Activated CD4-positive, alpha-beta T cell treated with anti-CD3 and anti-CD28 coated beads for 36 hours (primary cell): Measurements from ENCODE around the gene IER3. TPM values are rescaled to one million over a fixed set of nuclear protein-coding genes. Genes with fewer than 3 reads are reported as not detected.

Experiments used
- ATAC-seq: fragments of 200-7000 bp; cut with Tn5 transposase; one replicate; pipeline ENCODE4 v1.10.0; 2021; ENCODE audit warnings: mild to moderate bottlenecking, moderate library complexity
- CTCF ChIA-PET: fragments of 350-600 bp; sonication (Branson Sonifier 250); formaldehyde crosslinking; loops from one replicate; lab custom pipeline; 2021; ENCODE audit warnings: antibody characterized with exemption; lab: Charles Lee
- POLR2A ChIA-PET: fragments of 350-600 bp; sonication (Branson Sonifier 250); formaldehyde crosslinking; loops from one replicate; lab custom pipeline; 2021; ENCODE audit warnings: antibody characterized with exemption, inconsistent platforms; lab: Charles Lee
- DNase-seq: peaks from one replicate; pipeline ENCODE4 v3.0.0-alpha.2; 2020
- H3K27ac Mint-ChIP-seq: one replicate; pipeline ENCODE4 v1.8.0; 2021; ENCODE audit warnings: mixed read lengths
- H3K27me3 Mint-ChIP-seq: one replicate; pipeline ENCODE4 v1.8.0; 2021; ENCODE audit warnings: mixed read lengths
- H3K36me3 Mint-ChIP-seq: one replicate; pipeline ENCODE4 v1.8.0; 2021; ENCODE audit warnings: low read depth, mixed read lengths
- H3K4me1 Mint-ChIP-seq: one replicate; pipeline ENCODE4 v1.8.0; 2021; ENCODE audit warnings: mixed read lengths
- H3K4me3 Mint-ChIP-seq: one replicate; pipeline ENCODE4 v1.8.0; 2021; ENCODE audit warnings: mild to moderate bottlenecking, moderate library complexity, mixed read lengths
- H3K9me3 Mint-ChIP-seq: one replicate; pipeline ENCODE4 v1.8.0; 2021; ENCODE audit warnings: low read depth, mixed read lengths
- intact Hi-C, 2 experiments: fragments of 100-400 bp; cut with DNase I in 1 of 2; cut with micrococcal nuclease in 1 of 2; formaldehyde crosslinking; loops; one replicate each; pipeline versions ENCODE4 v1.14.2 to v1.15.1; 2022 to 2024; cut with DNase I, micrococcal nuclease
- total RNA-seq, 2 experiments: library from RNA; stranded (reverse); gene quantifications; one replicate each; pipeline ENCODE4 v1.2.3, GENCODE V29; 2021

IER3 gene
- total RNA-seq, 2 experiments from 2014 or later: 196 to 221 TPM

- peaks cover 65% of the 10 kb centered on the region for H3K4me1 Mint-ChIP-seq
- H3K27me3 Mint-ChIP-seq: no peaks in the 10 kb centered on the region
- H3K9me3 Mint-ChIP-seq: peaks cover 2% of the 10 kb centered on the region
- ChIA-PET POLR2A (no interaction called here), CTCF (interaction anchor here (0.6 to 1.8 kb wide), 3 partner anchors 8 to 44 kb away, joined by 4 to 12 read pairs (median 4); no protein-coding TSS in a partner anchor)
- DNase-seq (no peak), ATAC-seq (no peak)
- H3K36me3 Mint-ChIP-seq: peaks cover 2% of the 10 kb centered on the region
- H3K4me3 Mint-ChIP-seq: no peak overlapping the region
- peak overlapping the region; percentile 90 for H3K27ac Mint-ChIP-seq
- intact Hi-C loops: no loop called here
These were observed 36.2 kb upstream of the IER3 start for GRCh38 chr6:30780642-30780920.

GRCh38 chr6:30779850-30780641 lies 35.7 kb upstream of the IER3 start:
- Mint-ChIP-seq H3K4me3 (no peak overlapping the region), H3K36me3 (peaks cover under 1% of the 10 kb centered on the region), H3K27me3 (no peaks in the 10 kb centered on the region), H3K9me3 (peaks cover under 1% of the 10 kb centered on the region), H3K4me1 (peaks cover 62% of the 10 kb centered on the region), H3K27ac (peak overlapping the region; percentile 90)
- intact Hi-C loops: no loop called here
- CTCF ChIA-PET: interaction anchor here (0.6 to 1.0 kb wide), 3 partner anchors 30 to 1899 kb away, joined by 3 to 4 read pairs (median 4); no protein-coding TSS in a partner anchor
- ATAC-seq (no peak), DNase-seq (no peak)
- POLR2A ChIA-PET: interaction anchor here (0.7 kb wide), 1 partner anchor 162 kb away, joined by 5 read pairs; the partner anchor contains the start of gene MRPS18B

GRCh38 chr6:30778001-30778635 lies 33.8 kb upstream of the IER3 start:
- ATAC-seq: no peak
- Mint-ChIP-seq H3K27ac (peak overlapping the region; percentile 73), H3K4me1 (peaks cover 69% of the 10 kb centered on the region), H3K4me3 (no peak overlapping the region), H3K9me3 (no peaks in the 10 kb centered on the region), H3K36me3 (no peaks in the 10 kb centered on the region), H3K27me3 (no peaks in the 10 kb centered on the region)
- CTCF ChIA-PET: interaction anchor here (0.8 kb wide), 1 partner anchor 17 kb away, joined by 3 read pairs; no protein-coding TSS in a partner anchor
- intact Hi-C loops: no loop called here
- DNase-seq: no peak
- POLR2A ChIA-PET: no interaction called here

GRCh38 chr6:30777155-30777485 lies 32.8 kb upstream of the IER3 start:
- H3K4me1 Mint-ChIP-seq: peaks cover 72% of the 10 kb centered on the region
- CTCF ChIA-PET: interaction anchor here (0.5 to 1.4 kb wide), 2 partner anchors 14 to 786 kb away, joined by 3 to 4 read pairs; no protein-coding TSS in a partner anchor
- H3K27me3 Mint-ChIP-seq: no peaks in the 10 kb centered on the region
- intact Hi-C loops: no loop called here
- H3K4me3 Mint-ChIP-seq: no peak overlapping the region
- DNase-seq (no peak), ATAC-seq (no peak)
- peaks cover 2% of the 10 kb centered on the region for H3K36me3 Mint-ChIP-seq
- H3K27ac Mint-ChIP-seq: no peak overlapping the region
- POLR2A ChIA-PET: interaction anchor here (0.6 to 0.7 kb wide), 2 partner anchors 33 to 53 kb away, joined by 7 to 11 read pairs; partner anchors contain the start of gene IER3
- peaks cover 4% of the 10 kb centered on the region for H3K9me3 Mint-ChIP-seq

- no peaks in the 10 kb centered on the region for H3K27me3 Mint-ChIP-seq
- ATAC-seq (no peak), DNase-seq (no peak)
- ChIA-PET POLR2A (interaction anchor here (0.6 to 0.7 kb wide), 2 partner anchors 32 to 54 kb away, joined by 7 to 11 read pairs; partner anchors contain the start of gene IER3), CTCF (interaction anchor here (1.4 kb wide), 1 partner anchor 13 kb away, joined by 4 read pairs; no protein-coding TSS in a partner anchor)
- no peak overlapping the region for H3K4me3 Mint-ChIP-seq
- intact Hi-C loops: no loop called here
- H3K9me3 Mint-ChIP-seq: peaks cover 4% of the 10 kb centered on the region
- H3K36me3 Mint-ChIP-seq: peaks cover 2% of the 10 kb centered on the region
- H3K27ac Mint-ChIP-seq: no peak overlapping the region
- peaks cover 71% of the 10 kb centered on the region for H3K4me1 Mint-ChIP-seq
These were observed 32.2 kb upstream of the IER3 start for GRCh38 chr6:30776390-30777154.

- CTCF ChIA-PET: no interaction called here
- peaks cover 4% of the 10 kb centered on the region for H3K9me3 Mint-ChIP-seq
- H3K27ac Mint-ChIP-seq: no peak overlapping the region
- intact Hi-C loops: no loop called here
- POLR2A ChIA-PET: interaction anchor here (0.6 kb wide), 1 partner anchor 8 kb away, joined by 5 read pairs; no protein-coding TSS in a partner anchor
- H3K4me1 Mint-ChIP-seq: peaks cover 68% of the 10 kb centered on the region
- no peak for ATAC-seq
- no peaks in the 10 kb centered on the region for H3K27me3 Mint-ChIP-seq
- no peak for DNase-seq
- H3K36me3 Mint-ChIP-seq: peaks cover 2% of the 10 kb centered on the region
- H3K4me3 Mint-ChIP-seq: no peak overlapping the region
These were observed 30.8 kb upstream of the IER3 start for GRCh38 chr6:30775104-30775503.

GRCh38 chr6:30774701-30775100 lies 30.4 kb upstream of the IER3 start:
- Mint-ChIP-seq H3K4me1 (peaks cover 68% of the 10 kb centered on the region), H3K36me3 (peaks cover 2% of the 10 kb centered on the region), H3K27me3 (no peaks in the 10 kb centered on the region), H3K27ac (no peak overlapping the region), H3K4me3 (no peak overlapping the region), H3K9me3 (peaks cover 4% of the 10 kb centered on the region)
- CTCF ChIA-PET: interaction anchor here (1.6 kb wide), 1 partner anchor 44 kb away, joined by 4 read pairs; no protein-coding TSS in a partner anchor
- intact Hi-C loops: no loop called here
- POLR2A ChIA-PET: no interaction called here
- ATAC-seq: no peak
- DNase-seq: no peak

GRCh38 chr6:30770592-30770991 lies 26.2 kb upstream of the IER3 start:
- DNase-seq (no peak), ATAC-seq (no peak)
- no peak overlapping the region for H3K4me3 Mint-ChIP-seq
- H3K27ac Mint-ChIP-seq: peak overlapping the region; percentile 98
- H3K36me3 Mint-ChIP-seq: peaks cover 4% of the 10 kb centered on the region
- POLR2A ChIA-PET: interaction anchor here (1.7 to 2.7 kb wide), 4 partner anchors 11 to 45 kb away, joined by 4 to 20 read pairs (median 10); partner anchors contain the start of gene IER3
- H3K9me3 Mint-ChIP-seq: peaks cover 4% of the 10 kb centered on the region
- no peaks in the 10 kb centered on the region for H3K27me3 Mint-ChIP-seq
- CTCF ChIA-PET: interaction anchor here (0.7 to 3.2 kb wide), 6 partner anchors 22 to 225 kb away, joined by 3 to 17 read pairs (median 4); no protein-coding TSS in a partner anchor
- peaks cover 77% of the 10 kb centered on the region for H3K4me1 Mint-ChIP-seq
- intact Hi-C loops: no loop called here

- Mint-ChIP-seq H3K27me3 (no peaks in the 10 kb centered on the region), H3K27ac (peak overlapping the region; percentile 98), H3K36me3 (peaks cover 4% of the 10 kb centered on the region), H3K4me1 (peaks cover 79% of the 10 kb centered on the region), H3K4me3 (peak overlapping the region; percentile 63), H3K9me3 (peaks cover 4% of the 10 kb centered on the region)
- ChIA-PET CTCF (interaction anchor here (0.6 to 3.2 kb wide), 15 partner anchors 11 to 252 kb away, joined by 3 to 17 read pairs (median 5); no protein-coding TSS in a partner anchor), POLR2A (interaction anchor here (0.8 to 2.7 kb wide), 12 partner anchors 12 to 53 kb away, joined by 3 to 20 read pairs (median 4); partner anchors contain the start of genes IER3 and MDC1)
- DNase-seq (no peak), ATAC-seq (peak; percentile 31)
- intact Hi-C loops: loop anchor here (1.0 to 5.0 kb wide), 9 partner anchors 18 to 432 kb away; partner anchors contain the start of gene IER3 (in 2 of the 2)
These were observed 25.6 kb upstream of the IER3 start for GRCh38 chr6:30769853-30770524.
